AG09309 (cell line): ENCODE measurements around the gene PPDPF.
A peak's percentile ranks its signal among the peaks of the same experiment; 100 is the strongest.

Source experiments
- DNase-seq: peaks from one replicate; pipeline ENCODE4 v3.0.0-alpha.2; 2010; ENCODE audit warnings: low read depth
- H3K4me3 ChIP-seq: 2 replicates; pipeline ENCODE4 v1.5.1; 2011; ENCODE audit warnings: mild to moderate bottlenecking, low read depth, low read length, moderate library complexity; ENCODE audit not compliant: control insufficient read depth
- CTCF ChIP-seq: IDR thresholded peaks from 2 replicates; pipeline ENCODE4 v1.5.1; 2011; ENCODE audit warnings: mild to moderate bottlenecking, low read depth, low read length, inconsistent platforms; ENCODE audit not compliant: insufficient read depth, control insufficient read depth; ENCODE audit errors: missing control alignments

The PPDPF gene

DNA sequence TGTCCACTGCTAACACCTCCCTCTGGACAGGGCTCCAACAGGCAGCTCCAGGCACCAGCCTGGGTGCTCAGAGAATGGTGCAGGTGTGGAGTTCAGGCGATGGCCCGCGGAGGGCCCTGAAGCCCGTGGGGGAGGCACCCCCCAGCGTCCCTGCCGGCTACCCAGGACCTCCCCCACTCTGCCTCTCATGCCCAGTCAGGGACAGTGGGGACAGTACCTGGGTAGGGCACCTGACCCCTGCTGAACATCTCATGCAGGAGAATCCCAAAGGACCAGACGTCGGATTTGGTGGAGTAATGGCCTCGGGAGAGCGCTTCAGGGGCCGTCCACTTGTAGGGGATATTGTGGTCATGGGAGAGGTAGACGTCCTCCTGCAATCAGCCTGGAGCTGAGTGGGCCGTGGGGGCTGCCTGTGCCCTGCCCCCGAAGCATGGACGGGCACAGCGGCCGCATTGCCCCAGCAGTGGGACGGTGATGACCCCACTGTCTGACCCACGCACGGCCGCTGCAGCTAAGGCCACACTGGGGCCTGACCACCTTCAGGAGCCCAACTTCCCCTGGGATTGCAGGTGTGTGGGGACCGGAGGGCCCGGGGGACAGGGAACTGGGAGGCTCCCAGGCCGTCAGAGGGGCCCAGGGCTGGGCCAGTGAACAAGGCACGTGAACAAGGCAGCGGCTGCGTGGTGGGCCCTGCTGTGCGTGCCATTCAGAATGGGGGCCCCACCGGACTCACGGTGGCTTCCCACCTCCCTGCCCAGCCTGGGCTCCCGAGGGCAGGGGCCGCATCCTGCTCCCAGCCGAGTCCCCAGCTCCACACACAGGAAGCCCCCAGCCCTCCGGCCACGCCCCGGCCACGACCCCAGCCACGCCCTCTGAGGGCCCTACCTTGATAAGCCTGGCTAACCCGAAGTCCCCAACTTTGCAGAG is 9.6 kb downstream of the PPDPF start:
- no peak overlapping the region for H3K4me3 ChIP-seq
- TF ChIP-seq CTCF: peak; percentile 4
- DNase-seq: no peak

DNA sequence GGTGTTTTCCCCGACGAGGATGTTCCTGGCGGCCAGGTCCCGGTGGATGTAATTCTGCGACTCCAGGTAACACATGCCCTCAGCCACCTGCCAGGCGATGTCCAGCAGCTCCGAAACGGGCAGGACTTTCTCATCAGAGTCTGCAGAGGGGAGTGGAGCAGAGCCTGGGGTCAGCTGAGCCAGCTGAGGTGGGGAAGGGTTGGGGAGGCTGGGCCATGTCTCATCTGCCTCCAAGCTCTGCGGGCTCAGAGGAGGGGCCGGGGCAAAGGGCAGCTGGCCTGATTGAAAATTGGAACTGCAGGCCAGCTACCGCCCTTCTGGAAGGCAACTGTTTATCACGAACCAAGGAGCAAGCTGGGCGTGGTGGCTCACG is 10.2 kb downstream of the PPDPF start:
- H3K4me3 ChIP-seq: no peak overlapping the region
- DNase-seq: no peak
- TF ChIP-seq CTCF: no peak

GRCh38 chr20:63531686-63532448 is 11.3 kb downstream of the PPDPF start:
- no peak for TF ChIP-seq CTCF
- H3K4me3 ChIP-seq: no peak overlapping the region
- no peak for DNase-seq

- DNase-seq: no peak
- no peak overlapping the region for H3K4me3 ChIP-seq
- no peak for TF ChIP-seq CTCF
These were observed 11.9 kb downstream of the PPDPF start for GRCh38 chr20:63532449-63532971.

DNA sequence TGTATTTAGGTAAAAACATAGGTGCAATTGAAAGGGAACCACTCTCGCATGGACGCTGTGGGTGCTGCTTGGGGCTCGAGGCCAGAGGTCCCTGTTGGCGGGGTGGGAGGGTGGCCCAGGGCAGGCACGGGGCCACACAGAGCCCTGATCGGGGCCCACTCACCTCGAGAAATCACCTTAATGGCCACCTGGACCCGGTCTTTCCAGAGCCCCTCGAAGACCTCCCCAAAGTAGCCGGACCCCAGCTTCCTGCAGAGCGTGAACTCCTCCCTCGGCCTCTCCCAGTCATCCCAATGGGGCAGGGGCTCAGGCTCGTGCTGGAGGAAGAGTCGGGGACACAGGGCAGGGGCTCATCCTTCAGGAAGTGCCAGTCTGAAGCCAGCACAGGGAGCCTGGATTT is 12.8 kb downstream of the PPDPF start:
- no peak overlapping the region for H3K4me3 ChIP-seq
- TF ChIP-seq CTCF: no peak
- DNase-seq: no peak

DNA sequence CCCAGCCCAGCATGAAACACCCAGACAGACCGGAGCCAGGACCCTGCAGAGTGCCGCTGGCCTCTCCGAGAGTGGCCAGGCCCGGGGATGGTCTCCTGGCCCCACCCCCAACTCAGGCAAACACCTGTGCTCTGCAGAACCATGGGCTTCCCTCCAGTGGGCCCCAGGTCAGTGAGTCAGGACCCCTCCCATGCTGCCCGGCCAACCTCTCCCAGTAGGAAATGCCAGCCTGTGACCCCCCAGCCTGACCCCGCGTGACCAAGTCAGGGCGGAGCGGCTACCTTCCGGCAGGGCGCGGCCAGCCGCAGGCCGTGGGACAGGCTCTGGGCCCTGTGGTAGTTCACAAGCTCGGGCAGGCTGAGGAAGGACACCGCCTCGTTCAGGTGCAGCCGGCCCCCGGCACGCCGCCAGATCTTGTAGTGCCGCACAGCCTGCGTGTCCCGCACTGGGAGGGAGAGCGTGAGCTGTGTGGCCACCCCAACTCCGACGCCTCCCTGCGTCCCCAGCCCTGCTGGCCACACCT is 13.4 kb downstream of the PPDPF start:
- no peak for DNase-seq
- TF ChIP-seq CTCF: no peak
- no peak overlapping the region for H3K4me3 ChIP-seq
